GM18502 (cell line): ENCODE results near the gene VSX1.

Experiments used
- ATAC-seq: cut with Tn5 transposase; IDR thresholded peaks from one replicate; pipeline ENCODE4 v1.9.1; 2021; ENCODE audit warnings: mild to moderate bottlenecking; ENCODE audit not compliant: unreplicated experiment, poor library complexity

The VSX1 gene

DNA sequence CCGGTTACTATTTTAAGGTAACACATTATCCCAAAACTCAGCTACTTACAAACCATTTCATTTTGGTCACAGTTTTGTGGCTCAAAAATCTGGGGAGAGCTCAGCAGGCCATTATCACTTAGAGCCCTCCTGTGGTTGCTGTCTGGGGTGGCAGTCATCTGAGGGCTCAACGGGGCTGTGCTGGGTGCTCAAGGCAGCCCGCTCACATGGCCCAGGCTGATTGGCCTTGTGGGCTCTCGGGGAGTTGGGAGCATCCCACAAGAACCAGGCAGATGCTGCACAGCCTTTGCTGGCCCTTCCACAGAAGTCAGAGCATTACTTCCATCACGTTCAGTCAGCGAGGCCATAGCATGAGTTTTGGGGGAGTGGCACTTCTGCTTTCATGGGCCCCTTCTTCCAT is 6.3 kb upstream of the VSX1 start:
- no peak for ATAC-seq

- no peak for ATAC-seq
Measured at GRCh38 chr20:25087186-25087929, 5.4 kb upstream of the VSX1 start.

DNA sequence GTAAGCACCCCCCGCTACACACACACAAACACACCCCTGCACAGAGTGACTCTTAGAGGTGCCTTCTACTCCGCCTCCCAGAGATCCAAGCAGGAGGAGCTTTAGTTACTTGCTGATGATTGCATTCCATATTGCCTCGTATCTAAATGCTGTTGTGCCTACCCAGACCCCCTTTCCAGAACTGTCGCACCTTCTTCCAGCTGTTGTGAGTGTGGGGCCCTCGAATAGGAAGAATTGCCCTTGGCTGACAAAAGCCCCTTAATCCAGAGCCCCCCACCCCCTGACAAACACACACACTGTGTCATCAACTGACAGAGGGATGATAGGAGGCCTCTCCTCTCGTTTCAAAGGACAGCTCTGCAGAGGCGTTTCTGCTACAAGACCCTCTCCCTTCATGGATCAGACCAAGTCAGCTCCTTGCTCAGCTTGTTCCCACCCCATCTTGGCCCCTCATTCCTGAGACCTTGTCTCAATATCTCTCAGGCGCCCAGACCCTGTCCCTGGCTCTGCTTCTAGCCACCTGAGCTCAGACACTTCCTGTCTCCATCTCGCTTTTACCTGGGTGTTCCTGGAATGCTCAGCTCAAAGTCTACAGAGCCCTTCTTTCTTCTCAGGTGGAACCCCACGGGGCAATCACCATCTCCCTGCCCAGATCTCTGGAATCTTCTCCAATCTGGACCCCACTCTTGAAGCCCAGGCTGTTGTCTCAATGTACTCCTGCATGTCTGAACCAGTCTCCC is 4.0 kb upstream of the VSX1 start:
- no peak for ATAC-seq

GRCh38 chr20:25084626-25085187 is 2.8 kb upstream of the VSX1 start:
- no peak for ATAC-seq

DNA sequence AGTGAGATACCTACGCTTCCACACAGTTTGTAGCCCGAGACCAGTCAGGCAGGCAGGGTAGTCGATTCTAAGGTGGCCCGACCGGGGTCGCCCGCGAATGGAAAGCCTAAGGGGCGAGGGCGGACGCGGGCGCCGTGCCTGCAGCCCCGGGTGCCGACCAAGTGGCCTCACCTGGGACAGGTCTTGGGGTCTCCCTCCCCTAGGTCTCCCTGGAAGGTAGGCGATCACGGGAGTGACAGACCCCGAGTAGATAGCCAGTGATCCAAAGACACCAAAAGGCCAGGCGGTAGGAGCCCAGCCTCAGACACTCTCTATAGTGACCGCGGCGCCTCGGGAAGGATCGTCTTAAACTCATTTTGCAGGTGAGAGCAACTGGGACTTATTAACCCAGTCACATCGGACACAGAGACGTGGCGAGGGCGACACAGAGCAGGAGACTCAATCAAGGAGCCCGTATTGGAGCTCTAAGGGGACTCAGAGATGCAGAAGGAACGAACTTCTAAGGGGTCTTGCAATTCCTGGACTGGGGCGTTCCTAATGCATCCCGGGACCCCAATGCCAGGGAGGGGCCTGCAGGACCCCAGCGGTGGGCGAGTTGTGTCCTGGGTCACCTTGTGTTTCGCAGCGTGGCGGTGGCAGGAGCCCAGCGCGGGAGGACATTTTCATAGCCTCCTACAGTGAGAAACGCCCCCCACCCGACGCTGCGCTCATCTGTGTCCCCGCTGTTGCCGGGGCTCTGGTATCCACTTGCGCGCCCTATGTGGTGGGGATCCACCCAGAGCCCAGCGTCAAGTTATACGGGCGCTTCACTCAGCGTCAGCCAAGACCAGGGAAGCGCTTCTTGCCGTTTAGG is 2.1 kb upstream of the VSX1 start:
- ATAC-seq, result no peak

- no peak for ATAC-seq
Measured at GRCh38 chr20:25083141-25083772, 1.3 kb upstream of the VSX1 start.

- no peak for ATAC-seq
Measured at GRCh38 chr20:25082498-25082873, 545 bp upstream of the VSX1 start.

DNA sequence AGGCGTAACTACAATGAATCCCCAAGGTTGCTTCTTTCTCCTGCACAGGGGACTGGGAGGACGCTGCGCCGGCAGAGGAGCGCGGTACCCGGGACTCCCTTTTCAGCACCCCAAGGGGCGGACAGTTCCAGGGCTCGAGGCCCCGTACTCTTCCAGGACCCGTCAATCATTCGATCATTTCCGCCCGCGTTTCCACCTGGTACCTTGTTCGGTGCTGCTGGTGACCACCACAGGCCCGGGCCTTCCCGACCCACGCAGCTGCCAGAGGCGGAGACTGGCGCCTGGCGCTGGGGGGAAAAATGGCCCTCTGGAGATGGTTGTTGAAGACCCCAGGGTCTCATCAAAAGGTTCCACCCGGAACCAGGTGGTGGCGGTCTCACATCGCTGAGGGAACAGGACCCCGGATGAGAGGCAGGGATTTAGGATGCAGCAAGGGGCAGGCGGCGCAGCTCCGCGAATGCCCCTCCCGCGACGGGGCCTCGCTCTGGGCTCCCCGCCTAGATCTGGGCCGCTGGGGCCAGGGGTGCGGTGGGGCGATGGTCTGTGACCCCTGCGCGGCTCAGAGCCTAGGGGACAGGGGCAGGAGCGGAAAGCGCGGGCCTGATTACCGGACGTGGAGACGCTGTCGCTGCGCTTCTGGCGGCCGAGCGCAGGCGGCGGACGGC is 744 bp downstream of the VSX1 start:
- ATAC-seq, result no peak

- ATAC-seq, result no peak
Measured at GRCh38 chr20:25079171-25079570, 2.8 kb downstream of the VSX1 start.

DNA sequence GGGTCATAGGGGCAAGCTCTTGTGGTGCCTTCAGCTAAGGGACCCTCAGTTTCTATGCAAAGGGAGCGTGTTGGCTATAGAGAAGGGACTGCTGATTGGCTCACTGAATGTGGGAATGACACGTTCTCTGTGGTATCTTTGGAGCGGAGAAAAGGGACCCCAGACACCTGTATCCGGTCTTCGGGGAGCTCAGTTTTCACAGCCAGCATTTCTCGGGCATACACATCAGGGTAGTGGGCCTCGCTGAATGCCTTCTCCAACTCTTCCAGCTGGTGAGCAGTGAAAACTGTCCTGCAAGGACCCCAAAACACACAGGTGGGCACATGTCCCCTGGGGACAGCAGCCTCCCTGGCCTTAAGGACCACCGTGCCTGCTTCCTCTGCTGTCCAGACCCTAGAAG is 3.3 kb downstream of the VSX1 start:
- no peak for ATAC-seq

- no peak for ATAC-seq
Measured at GRCh38 chr20:25077610-25078169, 4.3 kb downstream of the VSX1 start.

- ATAC-seq, result no peak
Measured at GRCh38 chr20:25076731-25077609, 5.0 kb downstream of the VSX1 start.

GRCh38 chr20:25076201-25076600 is 5.7 kb downstream of the VSX1 start:
- no peak for ATAC-seq

DNA sequence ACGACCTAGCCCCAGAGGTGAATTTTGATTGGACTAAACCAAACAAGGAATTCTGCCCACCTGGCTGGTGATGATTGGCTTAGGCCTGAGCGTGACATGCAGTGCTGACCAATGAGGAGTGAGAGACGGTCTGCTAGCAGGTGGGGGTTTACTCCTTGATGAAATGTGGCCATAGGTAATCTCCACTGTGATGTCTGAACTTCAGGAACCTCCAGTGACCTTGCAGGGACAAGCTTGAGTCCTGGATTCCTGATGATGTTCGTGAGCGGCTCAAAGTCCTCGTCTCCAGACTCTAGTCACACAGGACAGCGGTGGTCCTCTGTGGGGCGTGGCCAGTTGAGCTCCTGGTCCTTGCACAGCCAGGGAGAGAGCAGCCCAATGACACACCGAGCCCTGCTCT is 8.4 kb downstream of the VSX1 start:
- ATAC-seq, result no peak

GRCh38 chr20:25072226-25072811 is 9.6 kb downstream of the VSX1 start:
- ATAC-seq, result no peak

DNA sequence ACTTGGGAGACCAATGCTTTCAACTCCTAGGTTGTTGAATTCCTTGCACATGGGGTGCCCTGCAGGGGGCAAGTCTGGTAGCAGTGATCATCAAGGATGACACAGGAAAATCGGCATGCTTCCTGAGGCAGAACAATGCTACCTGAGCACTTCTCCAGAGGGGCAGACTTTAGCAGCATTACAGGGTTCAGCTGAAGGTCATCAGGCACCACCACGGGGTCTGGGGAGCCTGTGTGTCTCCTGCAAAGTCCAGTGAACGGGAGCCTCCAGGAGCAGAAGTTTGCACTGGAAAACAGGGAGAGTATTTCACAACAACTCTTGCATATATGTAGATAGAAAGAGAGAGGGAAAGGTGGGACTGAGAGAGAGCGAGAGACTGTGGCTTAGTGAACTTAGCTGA is 10.2 kb downstream of the VSX1 start:
- ATAC-seq, result no peak

GRCh38 chr20:25070821-25071473 is 11.0 kb downstream of the VSX1 start:
- no peak for ATAC-seq
